A673 (cell line): Measurements from ENCODE around the gene TUT1.

ENCODE experiments used
- EZH2 ChIP-seq: fragments of 200-600 bp; sonication (generic); IDR thresholded peaks from 2 replicates; pipeline ENCODE4 v1.6.1; 2017; ENCODE audit warnings: borderline replicate concordance, low read depth, mild to moderate bottlenecking, mixed read lengths, antibody characterized with exemption, low read length; ENCODE audit not compliant: poor library complexity, severe bottlenecking
- TF ChIP-seq, protein P1 (sequence below): fragments of 300-800, 200-600 bp; sonication (generic); conservative IDR thresholded peaks from 2 replicates; pipeline ENCODE4 v1.5.1; 2017; ENCODE audit warnings: low read depth, mild to moderate bottlenecking, antibody characterized with exemption, low read length, moderate library complexity, mixed read lengths

DNA sequence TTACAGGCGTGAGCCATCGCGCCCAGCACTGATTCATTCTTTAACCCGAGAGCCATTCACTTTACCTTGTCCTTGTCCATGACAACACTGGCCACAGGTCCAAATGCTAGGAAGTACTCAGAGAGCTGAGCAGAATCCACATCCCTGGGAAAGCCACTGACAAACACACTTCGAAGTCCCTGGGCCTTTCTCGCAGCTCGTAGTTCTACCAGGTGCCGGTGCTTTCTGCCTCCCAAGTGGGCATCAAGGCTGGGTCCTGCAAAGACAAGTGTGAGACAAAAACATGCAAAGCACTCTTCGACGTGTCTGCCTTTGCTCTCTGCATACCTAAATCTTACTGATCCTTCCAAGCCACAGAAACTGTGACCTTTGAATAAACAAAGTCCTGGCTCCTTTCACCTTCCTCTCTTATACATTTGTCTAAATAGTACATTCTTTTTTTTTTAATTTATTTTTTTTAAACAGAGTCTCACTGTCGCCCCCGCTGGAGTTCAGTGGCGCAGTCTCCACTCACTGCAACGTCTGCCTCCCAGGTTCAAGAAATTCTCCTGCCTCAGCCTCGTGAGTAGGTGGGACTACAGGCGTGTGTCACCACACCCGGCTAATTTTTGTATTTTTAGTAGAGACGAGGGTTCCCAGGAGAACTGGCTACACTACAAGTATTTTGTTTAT lies 2.2 kb downstream of the TUT1 start:
- TF ChIP-seq, protein P1, sequence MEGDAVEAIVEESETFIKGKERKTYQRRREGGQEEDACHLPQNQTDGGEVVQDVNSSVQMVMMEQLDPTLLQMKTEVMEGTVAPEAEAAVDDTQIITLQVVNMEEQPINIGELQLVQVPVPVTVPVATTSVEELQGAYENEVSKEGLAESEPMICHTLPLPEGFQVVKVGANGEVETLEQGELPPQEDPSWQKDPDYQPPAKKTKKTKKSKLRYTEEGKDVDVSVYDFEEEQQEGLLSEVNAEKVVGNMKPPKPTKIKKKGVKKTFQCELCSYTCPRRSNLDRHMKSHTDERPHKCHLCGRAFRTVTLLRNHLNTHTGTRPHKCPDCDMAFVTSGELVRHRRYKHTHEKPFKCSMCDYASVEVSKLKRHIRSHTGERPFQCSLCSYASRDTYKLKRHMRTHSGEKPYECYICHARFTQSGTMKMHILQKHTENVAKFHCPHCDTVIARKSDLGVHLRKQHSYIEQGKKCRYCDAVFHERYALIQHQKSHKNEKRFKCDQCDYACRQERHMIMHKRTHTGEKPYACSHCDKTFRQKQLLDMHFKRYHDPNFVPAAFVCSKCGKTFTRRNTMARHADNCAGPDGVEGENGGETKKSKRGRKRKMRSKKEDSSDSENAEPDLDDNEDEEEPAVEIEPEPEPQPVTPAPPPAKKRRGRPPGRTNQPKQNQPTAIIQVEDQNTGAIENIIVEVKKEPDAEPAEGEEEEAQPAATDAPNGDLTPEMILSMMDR = peak; percentile 45
- no peak for TF ChIP-seq EZH2
